OCI-LY1 (cell line): ENCODE measurements around the gene CASZ1.

Experiments used
- H2AFZ ChIP-seq: fragments of 200-600 bp; sonication (generic), shearing (Covaris generic); 2 replicates; pipeline ENCODE4 v1.6.0; 2014; ENCODE audit warnings: antibody characterized with exemption, mild to moderate bottlenecking, low read length
- H3F3A ChIP-seq: fragments of 200-600 bp; sonication (generic), shearing (Covaris generic); 2 replicates; pipeline ENCODE4 v1.6.0; 2014; ENCODE audit warnings: mild to moderate bottlenecking, antibody characterized with exemption, low read length, moderate library complexity; ENCODE audit not compliant: insufficient read depth
- H3K27ac ChIP-seq: fragments of 200-600 bp; sonication (generic); 2 replicates; pipeline ENCODE4 v1.5.1; 2014; ENCODE audit warnings: low read length, mixed run types, mild to moderate bottlenecking, low read depth; ENCODE audit not compliant: poor library complexity, severe bottlenecking
- H3K27me3 ChIP-seq: fragments of 200-600 bp; sonication (generic); 2 replicates; pipeline ENCODE4 v1.6.0; 2014; ENCODE audit warnings: antibody characterized with exemption, mild to moderate bottlenecking, low read length, moderate library complexity; ENCODE audit not compliant: insufficient read depth
- H3K36me3 ChIP-seq: fragments of 200-600 bp; sonication (generic); 2 replicates; pipeline ENCODE4 v1.6.1; 2014; ENCODE audit warnings: mild to moderate bottlenecking, antibody characterized with exemption, low read length, moderate library complexity, mixed read lengths; ENCODE audit not compliant: insufficient read depth
- H3K4me1 ChIP-seq: fragments of 200-600 bp; sonication (generic); 2 replicates; pipeline ENCODE4 v1.5.1; 2014; ENCODE audit warnings: mild to moderate bottlenecking, low read length, moderate library complexity; ENCODE audit not compliant: insufficient read depth, severe bottlenecking
- H3K4me2 ChIP-seq: fragments of 200-600 bp; sonication (generic), shearing (Covaris generic); 2 replicates; pipeline ENCODE4 v1.6.1; 2014; ENCODE audit warnings: low read length
- H3K4me3 ChIP-seq: fragments of 200-600 bp; sonication (generic); 2 replicates; pipeline ENCODE4 v1.5.1; 2014; ENCODE audit warnings: low read length, low read depth, mild to moderate bottlenecking, mixed read lengths; ENCODE audit not compliant: poor library complexity, severe bottlenecking
- H3K79me2 ChIP-seq: fragments of 200-600 bp; shearing (Covaris generic); 2 replicates; pipeline ENCODE4 v1.6.1; 2016; ENCODE audit warnings: mixed run types, low read length, mixed read lengths; ENCODE audit not compliant: insufficient read depth
- H3K9ac ChIP-seq: fragments of 200-600 bp; sonication (generic), shearing (Covaris generic); 2 replicates; pipeline ENCODE4 v1.6.1; 2014; ENCODE audit warnings: mild to moderate bottlenecking, low read length, mixed read lengths
- H3K9me2 ChIP-seq: fragments of 200-600 bp; sonication (generic), shearing (Covaris generic); 2 replicates; pipeline ENCODE4 v1.6.1; 2014; ENCODE audit warnings: low read depth, mild to moderate bottlenecking, low read length, mixed read lengths
- H3K9me3 ChIP-seq: fragments of 200-600 bp; shearing (Covaris generic); 2 replicates; pipeline ENCODE4 v1.6.1; 2014; ENCODE audit warnings: low read length, mixed read lengths
- H4K20me1 ChIP-seq: fragments of 200-600 bp; sonication (generic), shearing (Covaris generic); 2 replicates; pipeline ENCODE4 v1.6.0; 2016; ENCODE audit warnings: mild to moderate bottlenecking, low read length; ENCODE audit not compliant: insufficient read depth
- EZH2 ChIP-seq: fragments of 200-600 bp; sonication (generic), shearing (Covaris generic); IDR thresholded peaks from 2 replicates; pipeline ENCODE4 v1.8.0; 2017; ENCODE audit warnings: borderline replicate concordance, mixed run types, mild to moderate bottlenecking, antibody characterized with exemption, low read length, moderate library complexity, mixed read lengths
- TF ChIP-seq, protein P1 (sequence below): fragments of 200-600 bp; sonication (generic), shearing (Covaris generic); IDR thresholded peaks from 2 replicates; pipeline ENCODE4 v1.5.1; 2017; ENCODE audit warnings: mild to moderate bottlenecking, antibody characterized with exemption, low read length, moderate library complexity, mixed read lengths

The CASZ1 gene

DNA sequence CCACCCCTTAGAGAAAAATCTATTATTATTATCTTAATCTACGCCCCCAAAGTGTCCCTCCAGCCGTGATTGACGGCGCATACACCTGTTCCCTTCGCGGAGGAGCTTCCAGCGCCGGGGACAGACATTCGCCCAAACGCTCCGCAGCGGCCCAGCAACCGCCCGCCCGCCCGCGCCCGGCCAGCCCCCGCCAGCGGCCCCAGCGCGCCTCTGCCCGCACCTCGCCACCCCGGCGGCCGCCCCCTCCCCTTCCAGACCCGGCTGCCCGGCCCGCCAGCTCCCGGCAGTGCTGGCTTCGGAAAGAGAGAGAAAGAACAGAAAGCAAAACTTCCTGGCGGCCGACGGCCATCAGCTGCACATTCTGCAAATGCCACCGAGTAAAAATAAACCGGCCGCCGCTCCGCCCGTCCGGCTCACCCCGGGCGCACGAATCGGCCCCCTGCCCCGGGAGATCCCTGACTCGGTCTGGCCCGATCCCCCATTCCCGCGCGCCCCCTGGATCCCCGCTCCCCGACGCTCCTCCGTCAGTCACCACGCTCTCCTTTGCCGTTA lies 1.6 kb downstream of the CASZ1 start:
- Histone ChIP-seq H2AFZ (no peak overlapping the region), H3K4me1 (no peaks in the 10 kb centered on the region), H3K27me3 (no peaks in the 10 kb centered on the region; the same call in 1 of the 2 replicates), H3K9ac (no peak overlapping the region), H3K79me2 (no peaks in the 10 kb centered on the region), H3K27ac (no peak overlapping the region), H3F3A (no peaks in the 10 kb centered on the region), H4K20me1 (no peaks in the 10 kb centered on the region), H3K4me2 (no peak overlapping the region), H3K36me3 (no peaks in the 10 kb centered on the region), H3K4me3 (no peak overlapping the region), H3K9me2 (no peaks in the 10 kb centered on the region), H3K9me3 (no peaks in the 10 kb centered on the region)
- no peak for TF ChIP-seq EZH2
- TF ChIP-seq, protein P1, sequence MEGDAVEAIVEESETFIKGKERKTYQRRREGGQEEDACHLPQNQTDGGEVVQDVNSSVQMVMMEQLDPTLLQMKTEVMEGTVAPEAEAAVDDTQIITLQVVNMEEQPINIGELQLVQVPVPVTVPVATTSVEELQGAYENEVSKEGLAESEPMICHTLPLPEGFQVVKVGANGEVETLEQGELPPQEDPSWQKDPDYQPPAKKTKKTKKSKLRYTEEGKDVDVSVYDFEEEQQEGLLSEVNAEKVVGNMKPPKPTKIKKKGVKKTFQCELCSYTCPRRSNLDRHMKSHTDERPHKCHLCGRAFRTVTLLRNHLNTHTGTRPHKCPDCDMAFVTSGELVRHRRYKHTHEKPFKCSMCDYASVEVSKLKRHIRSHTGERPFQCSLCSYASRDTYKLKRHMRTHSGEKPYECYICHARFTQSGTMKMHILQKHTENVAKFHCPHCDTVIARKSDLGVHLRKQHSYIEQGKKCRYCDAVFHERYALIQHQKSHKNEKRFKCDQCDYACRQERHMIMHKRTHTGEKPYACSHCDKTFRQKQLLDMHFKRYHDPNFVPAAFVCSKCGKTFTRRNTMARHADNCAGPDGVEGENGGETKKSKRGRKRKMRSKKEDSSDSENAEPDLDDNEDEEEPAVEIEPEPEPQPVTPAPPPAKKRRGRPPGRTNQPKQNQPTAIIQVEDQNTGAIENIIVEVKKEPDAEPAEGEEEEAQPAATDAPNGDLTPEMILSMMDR = no peak

DNA sequence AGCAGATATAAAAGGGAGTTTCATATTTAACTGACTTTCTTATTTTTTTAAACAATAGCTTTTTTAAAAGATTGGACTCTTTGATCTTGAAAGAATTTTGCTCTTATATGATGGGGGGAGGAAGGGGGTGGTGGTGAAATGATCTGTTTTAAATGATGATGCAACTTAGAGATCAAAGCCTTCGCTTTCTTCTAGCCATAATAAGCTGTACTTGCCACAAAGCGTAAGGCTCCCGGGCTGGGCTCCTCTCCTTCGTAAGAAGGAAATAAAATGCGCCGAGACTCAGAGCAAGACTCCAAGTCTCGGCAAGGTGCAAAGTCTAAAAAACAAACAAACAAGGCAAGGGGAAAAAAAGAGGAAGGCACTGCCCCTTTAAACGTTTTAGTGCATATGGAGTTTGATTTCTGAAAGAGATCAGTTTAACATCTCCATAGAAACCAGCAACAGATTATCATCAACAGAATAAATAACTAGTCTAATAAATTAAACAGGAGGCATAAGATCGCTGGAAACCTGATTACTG lies 3.3 kb downstream of the CASZ1 start:
- no peaks in the 10 kb centered on the region for H3F3A ChIP-seq
- H2AFZ ChIP-seq = no peak overlapping the region
- TF ChIP-seq, protein P1 = no peak
- TF ChIP-seq EZH2 = no peak
- no peak overlapping the region for H3K27ac ChIP-seq
- H3K36me3 ChIP-seq = no peaks in the 10 kb centered on the region
- no peaks in the 10 kb centered on the region for H3K9me2 ChIP-seq
- no peaks in the 10 kb centered on the region for H3K9me3 ChIP-seq
- H3K4me1 ChIP-seq = no peaks in the 10 kb centered on the region
- H3K27me3 ChIP-seq = no peaks in the 10 kb centered on the region; the same call in 1 of the 2 replicates
- no peaks in the 10 kb centered on the region for H4K20me1 ChIP-seq
- no peaks in the 10 kb centered on the region for H3K79me2 ChIP-seq
- H3K9ac ChIP-seq = no peak overlapping the region
- no peak overlapping the region for H3K4me3 ChIP-seq
- no peak overlapping the region for H3K4me2 ChIP-seq

DNA sequence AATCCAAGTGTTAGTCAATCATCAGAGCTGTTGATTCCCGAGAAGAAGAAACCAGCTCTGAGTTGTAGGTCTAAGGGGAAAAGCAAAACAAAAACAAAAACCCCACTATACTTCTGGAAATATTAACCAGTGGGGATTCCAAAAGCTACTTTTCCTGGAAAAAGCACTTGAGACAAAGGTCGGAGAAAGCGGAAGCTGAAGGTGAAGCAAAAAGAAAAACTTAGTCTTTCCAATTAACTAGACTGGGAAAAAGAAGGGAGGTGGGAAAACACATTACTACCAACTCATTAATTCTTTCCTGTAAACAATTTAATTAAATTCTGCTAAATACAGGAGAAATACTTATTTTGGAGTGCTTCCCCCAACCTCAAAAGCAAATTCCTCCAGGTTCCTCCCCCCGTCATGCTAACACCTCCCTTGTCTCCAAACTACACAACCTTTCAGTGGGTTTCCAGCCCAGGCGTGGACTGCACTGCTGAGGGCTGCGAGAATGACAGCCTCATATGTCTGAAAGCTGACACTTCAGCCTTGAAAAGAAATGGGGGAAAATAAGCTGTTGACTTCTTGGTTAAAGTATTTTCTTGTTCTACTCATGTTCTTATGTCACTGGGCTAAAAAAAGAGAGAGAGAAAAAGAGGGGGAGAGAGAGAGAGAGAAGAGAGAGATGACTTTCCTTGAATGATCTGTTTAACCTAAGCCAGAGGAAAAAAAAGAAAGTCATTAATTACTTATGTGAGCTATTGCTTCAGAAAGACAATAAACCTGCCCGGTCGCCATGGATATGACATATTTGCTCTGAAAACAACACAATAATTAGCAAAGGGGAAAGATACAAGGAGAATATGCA lies 5.1 kb downstream of the CASZ1 start:
- H3K4me3 ChIP-seq = no peak overlapping the region
- no peaks in the 10 kb centered on the region for H3F3A ChIP-seq
- H4K20me1 ChIP-seq = no peaks in the 10 kb centered on the region
- no peaks in the 10 kb centered on the region for H3K4me1 ChIP-seq
- no peak for TF ChIP-seq EZH2
- TF ChIP-seq, protein P1 = no peak
- no peaks in the 10 kb centered on the region for H3K9me2 ChIP-seq
- H3K9ac ChIP-seq = no peak overlapping the region
- no peak overlapping the region for H3K27ac ChIP-seq
- H3K79me2 ChIP-seq = no peaks in the 10 kb centered on the region
- no peaks in the 10 kb centered on the region; the same call in 1 of the 2 replicates for H3K27me3 ChIP-seq
- no peaks in the 10 kb centered on the region for H3K9me3 ChIP-seq
- H3K36me3 ChIP-seq = no peaks in the 10 kb centered on the region
- H2AFZ ChIP-seq = no peak overlapping the region
- H3K4me2 ChIP-seq = no peak overlapping the region
